HepG2 (cell line): ENCODE data around the gene GLB1L. TPM values are rescaled to one million over a fixed set of nuclear protein-coding genes. Genes with fewer than 3 reads are reported as not detected.

Experiments used
- AKAP8 ChIP-seq: sonication (generic); formaldehyde crosslinking; IDR thresholded peaks from 2 replicates; pipeline ENCODE4 v1.5.1; 2020; ENCODE audit warnings: mild to moderate bottlenecking, missing genetic modification reagents
- CENPBD1 ChIP-seq: sonication (generic); formaldehyde crosslinking; IDR thresholded peaks from 2 replicates; pipeline ENCODE4 v1.8.0; 2022; ENCODE audit warnings: missing genetic modification reagents, low read depth, mild to moderate bottlenecking, borderline replicate concordance
- KLF11 ChIP-seq: IDR thresholded peaks from 2 replicates; pipeline ENCODE4 v1.6.1; 2016; ENCODE audit warnings: missing compliant biosample characterization
- KLF6 ChIP-seq: IDR thresholded peaks from 2 replicates; pipeline ENCODE4 v1.8.0; 2016; ENCODE audit warnings: missing biosample characterization, missing genetic modification reagents
- NCOA2 ChIP-seq: sonication (generic); formaldehyde crosslinking; IDR thresholded peaks from 2 replicates; pipeline ENCODE4 v1.8.0; 2022; ENCODE audit warnings: inconsistent platforms
- POLR2AphosphoS2 ChIP-seq: IDR thresholded peaks from 2 replicates; pipeline ENCODE4 v1.6.1; 2011; ENCODE audit warnings: low read depth, low read length, improper control_type of control experiment
- PTBP1 ChIP-seq: fragments of 200-400 bp; formaldehyde crosslinking; IDR thresholded peaks from 2 replicates; pipeline ENCODE4 v1.6.1; 2018; ENCODE audit warnings: low read length, low read depth; ENCODE audit not compliant: poor library complexity, severe bottlenecking
- RCOR2 ChIP-seq: IDR thresholded peaks from 2 replicates; pipeline ENCODE4 v1.6.1; 2016; ENCODE audit warnings: missing biosample characterization, missing genetic modification reagents
- RFX3 ChIP-seq: IDR thresholded peaks from 2 replicates; pipeline ENCODE4 v1.6.1; 2016; ENCODE audit warnings: missing biosample characterization, missing genetic modification reagents
- SMARCE1 ChIP-seq: fragments of 450-650 bp; IDR thresholded peaks from 2 replicates; pipeline ENCODE4 v1.6.1; 2017; ENCODE audit warnings: borderline replicate concordance
- SYNCRIP ChIP-seq: fragments of 200-400 bp; formaldehyde crosslinking; IDR thresholded peaks from 2 replicates; pipeline ENCODE4 v1.6.1; 2018; ENCODE audit warnings: mild to moderate bottlenecking, low read depth, low read length; ENCODE audit not compliant: insufficient read depth
- TARDBP ChIP-seq: sonication (generic); formaldehyde crosslinking; IDR thresholded peaks from 2 replicates; pipeline ENCODE4 v1.8.0; 2022; ENCODE audit warnings: mild to moderate bottlenecking, missing genetic modification reagents
- ZNF205 ChIP-seq: IDR thresholded peaks from 2 replicates; pipeline ENCODE4 v1.6.1; 2018; ENCODE audit warnings: missing biosample characterization, missing genetic modification reagents
- ZNF232 ChIP-seq: sonication (generic); formaldehyde crosslinking; IDR thresholded peaks from 2 replicates; pipeline ENCODE4 v1.4.0; 2020; ENCODE audit warnings: missing genetic modification reagents, borderline replicate concordance
- ZNF34 ChIP-seq: sonication (generic); formaldehyde crosslinking; IDR thresholded peaks from 2 replicates; pipeline ENCODE4 v1.4.0; 2020; ENCODE audit warnings: mild to moderate bottlenecking, missing genetic modification reagents, borderline replicate concordance
- ZNF367 ChIP-seq: sonication (generic); formaldehyde crosslinking; IDR thresholded peaks from 2 replicates; pipeline ENCODE4 v1.4.0; 2020; ENCODE audit warnings: missing genetic modification reagents, borderline replicate concordance
- ZNF660 ChIP-seq: sonication (generic); formaldehyde crosslinking; IDR thresholded peaks from 2 replicates; pipeline ENCODE4 v1.5.1; 2020; ENCODE audit warnings: mild to moderate bottlenecking, low read depth, missing genetic modification reagents, borderline replicate concordance
- ZSCAN12 ChIP-seq: sonication (generic); formaldehyde crosslinking; IDR thresholded peaks from 2 replicates; pipeline ENCODE4 v1.9.0; 2021; ENCODE audit warnings: mild to moderate bottlenecking, missing genetic modification reagents
- ZSCAN29 ChIP-seq: sonication (generic); formaldehyde crosslinking; conservative IDR thresholded peaks from 2 replicates; pipeline ENCODE4 v1.4.0; 2020; ENCODE audit warnings: mild to moderate bottlenecking, missing genetic modification reagents
- polyA plus RNA-seq, 8 experiments: library from polyadenylated mRNA; depleted of rRNA in 3 of 8; stranded (reverse) in 7 of 8; unstranded in 1 of 8; fragments of >200 nt; fragmentation: Illumina TruSeq in 4 of 8; extraction: Trizol in 4 of 8; gene quantifications; 2 replicates each; pipeline versions ENCODE4 v1.2.1 to v1.2.3, GENCODE V29; 2011 to 2016; ENCODE audit warnings: low read depth in 4 of 8, missing spikeins in 1 of 8, mixed read lengths in 1 of 8; ENCODE audit not compliant: insufficient read depth in 1 of 8
- total RNA-seq, 5 experiments: library from RNA; depleted of rRNA; stranded (reverse); fragments of >200 nt; fragmentation: Illumina TruSeq; extraction: Trizol; gene quantifications; 2 replicates each; pipeline ENCODE4 v1.2.3, GENCODE V29; 2016; ENCODE audit warnings: low read depth in 1 of 5
- TF ChIP-seq, protein P1 (sequence below): sonication (generic); formaldehyde crosslinking; IDR thresholded peaks from 2 replicates; pipeline ENCODE4 v1.5.1; 2020; ENCODE audit warnings: missing genetic modification reagents, mild to moderate bottlenecking, borderline replicate concordance
- TF ChIP-seq, protein P2 (sequence below): sonication (generic); formaldehyde crosslinking; IDR thresholded peaks from 2 replicates; pipeline ENCODE4 v1.4.0; 2020; ENCODE audit warnings: mild to moderate bottlenecking, missing genetic modification reagents
- TF ChIP-seq, protein P3 (sequence below), 2 experiments: IDR thresholded peaks; 2 replicates each; pipeline ENCODE4 v1.6.1; 2011 to 2012; ENCODE audit warnings: low read length in 2 of 2, borderline replicate concordance in 1 of 2, low read depth in 1 of 2, mild to moderate bottlenecking in 1 of 2, moderate library complexity in 1 of 2

The GLB1L gene
- total and polyA plus RNA-seq, 2 of the 13 experiments (the other 11 are each of a cell fraction or from before 2014, with no cell fraction given), result 6.8 to 7.3 TPM

DNA sequence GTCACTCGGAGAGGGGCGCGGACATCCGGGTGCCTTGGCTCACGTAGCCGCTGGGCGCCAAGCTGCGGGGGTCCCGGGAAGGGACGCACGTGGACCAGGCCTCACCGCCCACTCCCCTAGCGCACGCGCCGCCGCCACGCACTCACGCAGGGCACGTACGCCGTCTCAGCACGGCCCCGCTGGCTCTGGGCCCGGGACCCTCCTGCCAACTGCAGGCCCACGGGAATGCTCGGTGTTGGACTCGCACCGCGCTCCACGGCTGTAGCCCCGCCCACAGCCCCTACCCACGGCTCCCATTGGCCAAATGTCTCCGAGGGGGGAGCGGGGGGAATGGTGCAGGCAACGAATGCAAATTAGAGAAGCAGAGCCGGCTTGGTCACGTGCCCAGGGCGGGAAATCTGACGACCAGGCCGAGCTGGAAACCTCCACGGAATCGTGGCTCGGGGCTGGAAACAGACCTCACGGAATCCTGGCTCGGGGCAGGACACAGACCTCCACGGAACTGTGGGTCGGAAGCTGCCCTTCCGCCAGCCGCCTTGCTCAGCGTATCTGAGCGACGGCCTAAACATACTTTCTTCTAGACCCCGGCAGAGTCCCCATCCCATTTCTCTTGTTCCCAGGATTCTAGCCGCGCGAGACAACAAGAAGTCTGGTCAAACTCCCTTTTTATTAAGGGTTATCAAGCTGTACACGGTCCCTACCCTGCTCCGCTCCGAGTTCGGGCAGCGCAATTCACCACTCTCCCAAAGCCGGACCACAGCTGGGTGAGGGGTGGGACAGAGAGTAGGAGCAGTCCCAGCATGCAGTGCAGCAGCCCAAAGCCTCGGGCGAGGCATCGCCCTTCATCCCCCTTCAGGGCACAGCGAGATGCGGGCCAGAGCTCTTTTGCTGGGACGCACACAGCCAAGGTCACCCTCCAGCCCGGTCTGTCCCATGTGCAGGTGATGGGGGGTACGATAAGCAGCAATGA is 26.2 kb downstream of the GLB1L start, which contains the start of gene ABCB6 (continued):
- TF ChIP-seq ZSCAN12 (CRISPR knock-in tag), result no peak
- TF ChIP-seq RFX3, result no peak
- TF ChIP-seq TARDBP (CRISPR knock-in tag), result peak; percentile 95
- TF ChIP-seq KLF11, result peak; percentile 67; the same call in 1 of the 2 replicates
- TF ChIP-seq, protein P1, sequence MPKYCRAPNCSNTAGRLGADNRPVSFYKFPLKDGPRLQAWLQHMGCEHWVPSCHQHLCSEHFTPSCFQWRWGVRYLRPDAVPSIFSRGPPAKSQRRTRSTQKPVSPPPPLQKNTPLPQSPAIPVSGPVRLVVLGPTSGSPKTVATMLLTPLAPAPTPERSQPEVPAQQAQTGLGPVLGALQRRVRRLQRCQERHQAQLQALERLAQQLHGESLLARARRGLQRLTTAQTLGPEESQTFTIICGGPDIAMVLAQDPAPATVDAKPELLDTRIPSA, result no peak
- TF ChIP-seq NCOA2 (CRISPR knock-in tag), result peak; percentile 58; the same call in 1 of the 2 replicates
- peak; percentile 81; the same call in 1 of the 2 replicates for TF ChIP-seq ZNF205 (CRISPR knock-in tag)
- TF ChIP-seq, protein P2, sequence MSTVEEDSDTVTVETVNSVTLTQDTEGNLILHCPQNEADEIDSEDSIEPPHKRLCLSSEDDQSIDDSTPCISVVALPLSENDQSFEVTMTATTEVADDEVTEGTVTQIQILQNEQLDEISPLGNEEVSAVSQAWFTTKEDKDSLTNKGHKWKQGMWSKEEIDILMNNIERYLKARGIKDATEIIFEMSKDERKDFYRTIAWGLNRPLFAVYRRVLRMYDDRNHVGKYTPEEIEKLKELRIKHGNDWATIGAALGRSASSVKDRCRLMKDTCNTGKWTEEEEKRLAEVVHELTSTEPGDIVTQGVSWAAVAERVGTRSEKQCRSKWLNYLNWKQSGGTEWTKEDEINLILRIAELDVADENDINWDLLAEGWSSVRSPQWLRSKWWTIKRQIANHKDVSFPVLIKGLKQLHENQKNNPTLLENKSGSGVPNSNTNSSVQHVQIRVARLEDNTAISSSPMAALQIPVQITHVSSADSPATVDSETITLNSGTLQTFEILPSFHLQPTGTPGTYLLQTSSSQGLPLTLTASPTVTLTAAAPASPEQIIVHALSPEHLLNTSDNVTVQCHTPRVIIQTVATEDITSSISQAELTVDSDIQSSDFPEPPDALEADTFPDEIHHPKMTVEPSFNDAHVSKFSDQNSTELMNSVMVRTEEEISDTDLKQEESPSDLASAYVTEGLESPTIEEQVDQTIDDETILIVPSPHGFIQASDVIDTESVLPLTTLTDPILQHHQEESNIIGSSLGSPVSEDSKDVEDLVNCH (CRISPR knock-in tag), result peak; percentile 94; the same call in 1 of the 2 replicates
- TF ChIP-seq ZSCAN29 (CRISPR knock-in tag), result no peak
- TF ChIP-seq CENPBD1, result 0 out of 2 replicates have a peak, but pooled peaks have one; percentile 70
- TF ChIP-seq, protein P3, sequence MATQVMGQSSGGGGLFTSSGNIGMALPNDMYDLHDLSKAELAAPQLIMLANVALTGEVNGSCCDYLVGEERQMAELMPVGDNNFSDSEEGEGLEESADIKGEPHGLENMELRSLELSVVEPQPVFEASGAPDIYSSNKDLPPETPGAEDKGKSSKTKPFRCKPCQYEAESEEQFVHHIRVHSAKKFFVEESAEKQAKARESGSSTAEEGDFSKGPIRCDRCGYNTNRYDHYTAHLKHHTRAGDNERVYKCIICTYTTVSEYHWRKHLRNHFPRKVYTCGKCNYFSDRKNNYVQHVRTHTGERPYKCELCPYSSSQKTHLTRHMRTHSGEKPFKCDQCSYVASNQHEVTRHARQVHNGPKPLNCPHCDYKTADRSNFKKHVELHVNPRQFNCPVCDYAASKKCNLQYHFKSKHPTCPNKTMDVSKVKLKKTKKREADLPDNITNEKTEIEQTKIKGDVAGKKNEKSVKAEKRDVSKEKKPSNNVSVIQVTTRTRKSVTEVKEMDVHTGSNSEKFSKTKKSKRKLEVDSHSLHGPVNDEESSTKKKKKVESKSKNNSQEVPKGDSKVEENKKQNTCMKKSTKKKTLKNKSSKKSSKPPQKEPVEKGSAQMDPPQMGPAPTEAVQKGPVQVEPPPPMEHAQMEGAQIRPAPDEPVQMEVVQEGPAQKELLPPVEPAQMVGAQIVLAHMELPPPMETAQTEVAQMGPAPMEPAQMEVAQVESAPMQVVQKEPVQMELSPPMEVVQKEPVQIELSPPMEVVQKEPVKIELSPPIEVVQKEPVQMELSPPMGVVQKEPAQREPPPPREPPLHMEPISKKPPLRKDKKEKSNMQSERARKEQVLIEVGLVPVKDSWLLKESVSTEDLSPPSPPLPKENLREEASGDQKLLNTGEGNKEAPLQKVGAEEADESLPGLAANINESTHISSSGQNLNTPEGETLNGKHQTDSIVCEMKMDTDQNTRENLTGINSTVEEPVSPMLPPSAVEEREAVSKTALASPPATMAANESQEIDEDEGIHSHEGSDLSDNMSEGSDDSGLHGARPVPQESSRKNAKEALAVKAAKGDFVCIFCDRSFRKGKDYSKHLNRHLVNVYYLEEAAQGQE (IDR thresholded peaks at IDR 0.05; ENCODE audit: borderline replicate concordance in 1 of 2, low read depth in 1 of 2, low read length in 2 of 2), result no peak; a peak in 1 of 4 replicates
- peak; percentile 74; the same call in 1 of the 2 replicates for TF ChIP-seq ZNF367
- TF ChIP-seq KLF6, result peak; percentile 86
- TF ChIP-seq SMARCE1, result no peak
- no peak for TF ChIP-seq POLR2AphosphoS2
- no peak for TF ChIP-seq PTBP1
- peak; percentile 70; the same call in 1 of the 2 replicates for TF ChIP-seq ZNF232 (CRISPR knock-in tag)
- TF ChIP-seq ZNF660, result no peak
- no peak for TF ChIP-seq SYNCRIP
- TF ChIP-seq AKAP8, result peak; percentile 100
- 0 out of 2 replicates have a peak, but pooled peaks have one; percentile 37 for TF ChIP-seq RCOR2
- no peak for TF ChIP-seq ZNF34
